Amniotic epithelial cell (primary cell): ENCODE measurements around the gene PIWIL1.
A peak's percentile ranks its signal among the peaks of the same experiment; 100 is the strongest.

Source experiments
- DNase-seq: peaks from one replicate; pipeline ENCODE4 v3.0.0-alpha.2; 2010; ENCODE audit warnings: low read depth

The PIWIL1 gene

GRCh38 chr12:130337488-130338303 is at the start of gene PIWIL1:
Gene PIWIL1 (plus strand): TSS chr12:130337887. CDS start chr12:130342592, 4,705 bp downstream.
- no peak for DNase-seq

- DNase-seq = no peak
Observed at GRCh38 chr12:130288206-130288605, 49.5 kb upstream of the PIWIL1 start.

- DNase-seq = no peak
Observed at GRCh38 chr12:130288691-130289090, 49.0 kb upstream of the PIWIL1 start.

- no peak for DNase-seq
Observed at GRCh38 chr12:130290114-130290513, 47.6 kb upstream of the PIWIL1 start.

GRCh38 chr12:130298322-130299021 is 39.2 kb upstream of the PIWIL1 start:
- no peak for DNase-seq

GRCh38 chr12:130299574-130299973 is 38.1 kb upstream of the PIWIL1 start:
- DNase-seq = no peak

- DNase-seq = no peak
Observed at GRCh38 chr12:130300090-130300489, 37.6 kb upstream of the PIWIL1 start.

- DNase-seq = no peak
Observed at GRCh38 chr12:130300737-130301535, 36.8 kb upstream of the PIWIL1 start.

GRCh38 chr12:130301559-130301958 is 36.1 kb upstream of the PIWIL1 start:
- no peak for DNase-seq

GRCh38 chr12:130303781-130304180 is 33.9 kb upstream of the PIWIL1 start:
- DNase-seq = no peak

- DNase-seq = no peak
Observed at GRCh38 chr12:130307859-130308258, 29.8 kb upstream of the PIWIL1 start.

- DNase-seq = no peak
Observed at GRCh38 chr12:130308393-130308792, 29.3 kb upstream of the PIWIL1 start.

GRCh38 chr12:130316251-130316650 is 21.4 kb upstream of the PIWIL1 start:
- DNase-seq = no peak

- no peak for DNase-seq
Observed at GRCh38 chr12:130320536-130320935, 17.2 kb upstream of the PIWIL1 start.

- no peak for DNase-seq
Observed at GRCh38 chr12:130322263-130322662, 15.4 kb upstream of the PIWIL1 start.

GRCh38 chr12:130330685-130331084 is 7.0 kb upstream of the PIWIL1 start:
- no peak for DNase-seq

GRCh38 chr12:130331146-130331545 is 6.5 kb upstream of the PIWIL1 start:
- DNase-seq = no peak

GRCh38 chr12:130333341-130333740 is 4.3 kb upstream of the PIWIL1 start:
- no peak for DNase-seq

- DNase-seq = no peak
Observed at GRCh38 chr12:130334399-130334798, 3.3 kb upstream of the PIWIL1 start.

- DNase-seq = no peak
Observed at GRCh38 chr12:130334937-130335336, 2.8 kb upstream of the PIWIL1 start.

- DNase-seq = peak; percentile 39
Observed at GRCh38 chr12:130335517-130336392, 1.9 kb upstream of the PIWIL1 start.
